Cardiac septum (tissue), 1 donor: ENCODE measurements around the gene ZC3H7A. TPM values are rescaled to one million over a fixed set of nuclear protein-coding genes. Genes with fewer than 3 reads are reported as not detected.
A peak's percentile ranks its signal among the peaks of the same experiment; 100 is the strongest.

Experiments
- DNase-seq: peaks from one replicate; pipeline ENCODE4 v3.0.0-alpha.2; 2020; ENCODE audit warnings: low spot score
- intact Hi-C: fragments of 100-400 bp; cut with DNase I; formaldehyde crosslinking; loops from one replicate; pipeline ENCODE4 v1.14.0; 2022
- total RNA-seq: library from RNA; stranded (reverse); fragmentation: NEBNext Ultra II Directional; extraction: Animal tissue kit (Norgen Biotek cat#: 25700); gene quantifications from one replicate; pipeline ENCODE4 v1.2.1, GENCODE V29; 2021
- donor health status: DM: no; HTN: no; CAD: no.

Gene ZC3H7A
- total RNA-seq, 1 donor from 2014 or later: 33.4 TPM

DNA sequence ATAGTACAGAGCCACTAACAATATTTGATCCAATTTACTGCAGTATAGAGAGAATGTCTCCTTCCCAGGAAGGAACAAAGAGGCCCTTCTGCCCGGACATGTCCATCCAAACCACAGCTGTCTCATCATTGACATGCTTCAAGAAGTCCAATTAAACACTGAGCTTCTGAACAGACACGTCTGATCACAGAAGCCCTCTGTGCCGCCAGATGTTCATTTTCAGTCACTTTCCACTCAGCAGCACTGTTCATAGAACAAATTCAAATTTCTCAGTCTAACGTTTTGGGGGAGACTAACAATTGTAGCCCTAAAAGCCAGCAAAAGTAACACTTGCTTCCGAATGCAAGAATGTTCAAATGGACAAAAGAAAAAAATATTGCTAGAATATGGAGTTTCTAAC, 15.3 kb downstream of the ZC3H7A start:
- DNase-seq: no peak
- intact Hi-C loops: no loop called here

- no peak for DNase-seq
- intact Hi-C loops: no loop called here
Observed at GRCh38 chr16:11780991-11781680, 15.9 kb downstream of the ZC3H7A start.

DNA sequence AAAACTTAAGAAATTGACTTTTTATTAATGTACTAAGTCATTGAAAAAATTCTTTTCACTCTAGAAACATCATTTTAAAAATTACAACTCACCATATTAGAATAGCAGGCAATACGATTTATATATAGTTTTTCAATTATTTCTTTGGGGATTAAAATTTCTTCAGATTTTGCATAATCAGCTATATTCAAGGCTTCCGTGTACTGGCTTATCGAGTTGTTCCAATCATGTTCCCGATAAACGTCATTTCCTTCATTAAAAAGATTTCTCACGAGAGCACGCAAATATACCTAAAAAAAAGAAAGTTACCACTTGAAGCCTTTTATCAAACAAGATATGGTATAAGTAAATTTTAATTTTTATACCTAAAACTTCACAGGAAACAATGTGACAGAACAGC, 18.0 kb downstream of the ZC3H7A start:
- intact Hi-C loops: no loop called here

DNA sequence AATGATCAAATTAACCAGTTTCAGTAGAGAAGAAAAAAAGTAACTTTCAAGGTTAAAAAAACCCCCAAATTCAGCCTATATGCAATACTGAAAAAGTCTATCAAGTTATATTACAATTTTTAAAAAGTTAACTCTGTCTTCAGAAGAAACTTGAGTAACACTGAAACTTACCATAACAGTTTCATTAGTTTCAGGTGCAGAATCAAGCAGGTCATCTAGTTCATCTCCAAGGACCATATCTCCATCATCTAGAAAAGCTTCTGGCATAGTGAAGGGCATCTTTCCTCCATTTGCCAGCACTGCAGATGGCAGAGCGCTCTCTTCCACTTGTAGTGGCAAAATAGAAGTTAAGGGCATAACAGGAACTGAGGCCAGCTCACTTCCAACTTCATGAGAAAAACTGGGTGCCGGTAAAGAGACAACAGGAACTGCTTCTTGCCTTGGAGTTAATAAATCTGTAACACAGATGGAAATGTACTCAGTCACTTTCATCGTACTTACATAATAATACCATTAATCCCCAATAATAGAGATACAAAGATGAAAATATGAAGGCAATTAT, 22.9 kb downstream of the ZC3H7A start:
- DNase-seq: no peak
- intact Hi-C loops: no loop called here

More for the DNA sequence above, 18.0 kb downstream of the ZC3H7A start:
- no peak for DNase-seq

- DNase-seq: no peak
- intact Hi-C loops: no loop called here
Observed at GRCh38 chr16:11768849-11769248, 28.2 kb downstream of the ZC3H7A start.

DNA sequence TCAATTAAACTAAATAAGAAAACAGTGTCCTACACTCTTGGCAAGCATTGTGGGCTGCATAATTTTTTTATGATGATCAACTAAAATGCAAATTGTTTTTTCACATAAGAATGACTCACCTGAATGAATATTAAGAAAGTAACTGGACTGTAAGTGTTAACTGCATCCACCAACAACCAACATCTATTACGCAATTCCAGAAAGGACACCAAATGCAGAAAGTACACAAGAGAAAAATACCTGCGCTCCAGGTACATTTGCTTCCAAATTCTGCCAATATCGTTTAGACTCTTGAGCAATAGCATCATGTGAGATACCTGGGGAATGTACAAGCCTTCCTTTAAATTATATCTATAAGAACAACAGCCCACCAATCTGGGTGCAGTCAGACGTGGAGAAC, 34.6 kb downstream of the ZC3H7A start:
- no peak for DNase-seq
- intact Hi-C loops: no loop called here

DNA sequence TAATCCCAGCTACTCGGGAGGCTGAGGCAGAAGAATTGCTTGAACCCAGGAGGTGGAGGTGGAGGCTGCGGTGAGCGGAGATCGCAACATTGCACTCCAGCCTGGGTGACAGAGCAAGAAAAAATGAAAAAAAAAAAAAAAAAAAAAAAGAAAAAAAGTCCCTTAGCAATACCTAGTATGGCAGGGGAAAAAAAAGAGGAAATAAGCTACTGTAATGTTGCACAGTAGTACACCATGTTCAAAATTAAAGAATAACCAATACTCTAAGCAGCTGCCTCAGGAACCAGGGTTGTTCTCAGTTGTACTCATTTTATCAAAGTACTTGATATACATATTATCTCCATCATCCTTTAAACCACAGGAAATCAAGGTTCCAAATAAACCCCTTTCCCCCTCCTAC, 37.1 kb downstream of the ZC3H7A start:
- intact Hi-C loops: no loop called here
- no peak for DNase-seq

DNA sequence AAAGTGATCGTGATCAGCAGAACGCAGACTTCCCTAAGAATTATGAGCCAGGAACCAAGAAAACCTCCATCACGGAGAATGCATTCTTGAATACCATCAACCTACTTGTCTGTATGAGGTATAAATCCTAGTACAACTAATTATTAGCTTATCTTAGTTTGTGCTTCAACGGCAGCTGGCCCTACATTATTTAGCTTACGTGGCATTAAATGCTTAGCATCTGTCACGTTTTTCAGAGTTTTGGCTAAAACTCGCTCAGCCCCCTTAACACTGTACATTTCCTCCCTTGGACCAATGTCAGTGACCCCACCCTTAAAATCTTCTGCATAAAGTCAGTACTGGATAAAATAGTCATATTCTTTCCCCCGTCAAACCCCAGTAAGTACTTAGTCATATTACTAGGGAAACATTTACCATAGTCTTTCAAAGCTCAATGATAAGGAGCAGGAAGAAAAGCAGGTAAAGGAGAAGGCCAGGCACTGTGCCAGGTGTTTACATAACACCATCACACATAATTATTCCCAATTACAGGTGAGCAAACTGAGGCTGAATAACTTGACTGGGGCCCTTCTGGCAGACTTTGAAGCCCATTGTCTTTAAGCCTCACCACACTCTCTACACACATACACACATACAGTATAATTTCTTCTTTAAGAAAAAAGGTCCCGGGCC, 37.8 kb downstream of the ZC3H7A start:
- intact Hi-C loops: no loop called here
- DNase-seq: no peak

DNA sequence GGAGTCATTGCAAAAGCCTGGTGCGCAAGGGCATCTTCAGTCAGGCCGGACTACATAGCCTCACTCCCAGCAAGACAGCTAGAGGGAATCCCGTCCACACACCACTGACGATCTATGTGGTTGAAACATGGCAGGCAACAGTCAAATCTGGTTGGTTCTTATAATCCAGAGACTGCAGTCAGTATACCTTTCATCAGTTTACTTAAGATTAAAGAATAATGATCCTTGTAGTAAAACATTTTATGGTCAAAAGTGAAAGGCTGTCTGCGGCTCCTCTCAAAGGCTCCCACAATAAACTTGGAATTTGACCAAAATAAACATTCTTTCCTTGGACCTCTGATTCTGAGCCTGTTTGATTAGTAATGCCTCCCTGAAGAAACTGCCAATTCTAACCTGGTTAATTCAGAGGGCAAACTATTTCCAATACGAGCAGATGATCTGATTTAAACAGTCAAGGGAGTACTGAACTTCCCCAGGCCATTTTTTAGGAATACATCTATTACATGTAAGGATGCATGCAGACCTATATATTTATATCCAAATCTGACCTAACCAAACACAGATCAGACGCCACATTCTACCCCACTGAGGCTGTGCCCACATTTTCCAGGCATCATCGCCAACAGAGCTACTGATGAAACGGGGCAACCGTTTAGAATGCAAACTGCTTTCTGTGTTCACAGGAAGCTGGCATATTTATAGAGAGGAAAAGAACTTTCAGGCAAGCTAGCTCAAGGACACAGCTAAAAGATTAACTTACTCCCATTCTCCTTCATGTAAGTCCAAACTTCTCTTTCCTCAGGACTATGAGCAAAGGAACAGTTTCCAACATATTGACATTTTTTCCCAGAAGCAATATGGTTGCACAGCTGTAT, 39.1 kb downstream of the ZC3H7A start:
- no peak for DNase-seq
- intact Hi-C loops: no loop called here

DNA sequence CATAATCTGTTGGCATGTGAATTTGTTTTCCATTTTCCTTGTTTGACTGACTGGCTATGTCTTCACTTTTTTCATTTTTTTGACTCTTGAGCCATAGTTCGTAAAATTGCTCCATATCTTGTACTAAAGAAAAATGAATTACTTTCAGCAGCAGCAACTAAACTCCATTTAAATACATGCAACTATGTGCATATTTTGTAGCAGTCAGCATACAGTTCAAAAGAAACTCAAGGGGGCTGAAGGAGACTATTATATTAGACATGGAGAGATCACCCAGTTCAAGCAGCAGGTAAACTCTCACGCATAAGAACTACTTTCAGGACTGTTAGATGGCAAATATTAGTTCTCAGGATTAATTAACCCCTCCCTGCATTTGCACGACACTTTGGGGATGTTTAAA, 40.8 kb downstream of the ZC3H7A start:
- no peak for DNase-seq
- intact Hi-C loops: no loop called here

- intact Hi-C loops: no loop called here
- no peak for DNase-seq
Observed at GRCh38 chr16:11755022-11755760, 41.9 kb downstream of the ZC3H7A start.

DNA sequence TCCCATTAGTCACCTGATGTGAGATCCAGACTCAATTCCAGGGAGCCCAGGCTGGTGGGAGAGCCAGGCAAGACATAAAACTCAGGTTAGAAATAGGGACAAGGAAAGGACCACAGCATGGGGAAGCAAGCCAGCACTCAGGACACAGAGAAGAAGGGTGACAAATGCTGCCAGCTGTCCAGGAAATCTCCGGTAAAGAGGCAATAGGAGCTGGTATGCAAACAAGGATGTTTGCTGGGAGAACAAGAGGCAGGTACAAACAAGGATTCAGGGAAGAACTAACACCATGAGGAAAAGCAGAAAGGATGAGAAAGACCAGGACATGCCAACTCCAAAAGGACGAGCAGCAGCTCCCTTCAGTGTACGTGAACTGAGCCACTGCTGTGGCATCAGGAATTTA, 44.2 kb downstream of the ZC3H7A start:
- DNase-seq: no peak
- intact Hi-C loops: no loop called here

DNA sequence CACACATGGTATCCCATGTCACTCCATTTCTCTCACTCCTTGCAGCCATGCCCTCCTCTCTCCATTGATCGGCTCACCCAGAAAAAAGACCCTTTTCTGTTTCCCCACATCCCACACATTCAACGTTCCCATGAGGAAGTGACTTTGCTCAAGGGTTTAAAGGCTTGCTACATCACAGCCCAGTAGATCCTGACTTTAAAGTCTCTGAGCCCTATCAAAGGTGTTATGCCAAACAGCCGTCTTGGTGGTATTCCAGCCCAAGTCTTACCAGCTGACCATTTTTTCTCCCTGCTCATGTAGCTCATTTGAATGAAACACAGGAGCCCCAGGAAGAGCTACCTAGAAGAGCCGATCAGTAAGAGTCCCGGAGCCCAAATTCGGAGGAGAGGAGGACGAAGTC, 47.0 kb downstream of the ZC3H7A start:
- intact Hi-C loops: no loop called here
- DNase-seq: no peak

GRCh38 chr16:11748404-11749254, 48.4 kb downstream of the ZC3H7A start:
- intact Hi-C loops: loop anchor here (10.0 kb wide), 1 partner anchor 784 kb away; no protein-coding TSS in a partner anchor
- no peak for DNase-seq

DNA sequence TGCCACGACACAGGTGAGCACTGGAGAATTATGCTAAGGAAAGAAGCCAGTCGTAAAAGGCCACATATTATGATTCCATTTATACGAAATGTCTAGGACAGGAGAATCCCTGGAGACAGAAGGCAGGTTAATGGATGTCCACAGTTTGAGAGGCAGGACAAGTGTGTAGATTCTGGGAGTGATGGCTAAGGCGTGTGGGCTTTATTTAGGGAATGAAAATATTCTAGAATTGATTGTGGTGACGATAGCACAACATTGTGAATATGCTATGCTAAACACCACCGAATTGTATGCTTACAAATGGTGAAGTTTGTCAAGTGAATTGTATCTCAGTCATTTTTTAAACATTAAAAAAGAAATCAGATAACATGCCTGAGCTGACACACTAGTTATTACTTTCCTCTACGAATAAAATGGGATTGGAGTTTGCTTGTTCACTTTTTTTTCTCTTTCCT, 49.1 kb downstream of the ZC3H7A start:
- no peak for DNase-seq
- intact Hi-C loops: loop anchor here (10.0 kb wide), 1 partner anchor 783 kb away; no protein-coding TSS in a partner anchor

- intact Hi-C loops: loop anchor here (10.0 kb wide), 1 partner anchor 779 kb away; no protein-coding TSS in a partner anchor
- no peak for DNase-seq
Observed at GRCh38 chr16:11744075-11744470, 53.0 kb downstream of the ZC3H7A start.

DNA sequence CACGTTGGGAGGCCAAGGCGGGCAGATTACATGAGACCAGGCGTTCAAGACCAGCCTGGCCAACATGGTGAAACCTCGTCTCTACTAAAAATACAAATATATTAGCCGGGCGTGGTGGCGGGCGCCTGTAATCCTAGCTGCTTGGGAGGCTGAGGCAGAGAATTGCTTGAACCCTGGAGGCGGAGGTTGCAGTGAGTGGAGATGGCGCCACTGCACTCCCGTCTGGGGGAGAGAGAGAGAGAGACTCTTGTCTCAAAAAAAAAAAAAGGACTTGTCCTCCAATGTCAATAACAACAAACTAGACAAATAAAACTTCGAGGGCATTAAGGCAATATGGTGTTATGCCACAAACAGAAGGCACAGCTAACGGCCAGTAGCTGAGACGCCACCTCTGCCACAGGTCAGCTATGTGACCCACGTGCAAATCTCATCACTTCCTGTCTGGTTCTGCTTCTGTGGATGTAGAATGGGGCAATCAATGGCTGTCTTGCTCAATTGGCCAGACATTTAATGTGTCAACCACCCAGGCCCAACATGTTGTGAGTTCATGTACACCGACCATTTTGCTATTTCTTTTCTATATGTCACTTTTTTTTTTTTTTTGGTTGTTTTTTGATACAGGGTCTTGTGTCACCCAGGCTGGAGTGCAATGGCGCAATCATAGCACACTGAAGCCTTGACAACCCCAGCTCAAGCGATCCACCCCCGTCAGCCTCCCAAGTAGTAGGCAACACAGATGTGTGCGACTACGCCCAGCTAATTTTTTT, 53.6 kb downstream of the ZC3H7A start:
- peak; percentile 81 for DNase-seq
- intact Hi-C loops: loop anchor here (1.0 to 10.0 kb wide), 3 partner anchors 53 to 779 kb away; partner anchors contain the start of genes RSL1D1 and ZC3H7A
